Endothelial cell of umbilical vein (primary cell): ENCODE measurements around the gene NME7. TPM values are rescaled to one million over a fixed set of nuclear protein-coding genes. Genes with fewer than 3 reads are reported as not detected.

Experiments
- BruUV-seq: library from RNA; stranded (reverse); fragments of 400-500 nt; replicated peaks from 2 replicates; lab custom pipeline; 2021; lab: Mats Ljungman, UMichigan
- CTCF ChIA-PET: fragments of 300-600, 350-600 bp; sonication (Branson Sonifier 250); formaldehyde crosslinking; loops from one replicate; lab custom pipeline; 2021; ENCODE audit warnings: antibody characterized with exemption, inconsistent platforms; lab: Charles Lee
- POLR2A ChIA-PET: fragments of 300-600, 350-600 bp; sonication (Branson Sonifier 250); formaldehyde crosslinking; loops from one replicate; lab custom pipeline; 2021; ENCODE audit warnings: antibody characterized with exemption, inconsistent platforms; lab: Charles Lee
- DNase-seq: peaks from one replicate; pipeline ENCODE4 v3.0.0-alpha.2; 2011; ENCODE audit warnings: low read depth, low spot score
- FAIRE-seq: peaks from 2 replicates; lab custom pipeline; 2011; peaks lifted over from hg19 to GRCh38; lab: Jason Lieb, UNC
- H2AFZ ChIP-seq: 2 replicates; pipeline ENCODE4 v1.6.0; 2012; ENCODE audit warnings: low read depth, low read length, control low read depth, inconsistent platforms
- H3K27ac ChIP-seq: 2 replicates; pipeline ENCODE4 v1.5.1; 2011; ENCODE audit warnings: low read depth, mild to moderate bottlenecking, control low read depth, low read length, moderate library complexity; ENCODE audit not compliant: insufficient read depth
- H3K27me3 ChIP-seq, 2 experiments: 2 replicates each; pipeline versions ENCODE4 v1.6.0 to v1.6.1; 2011; ENCODE audit warnings: low read length in 2 of 2, mixed read lengths in 1 of 2; ENCODE audit not compliant: control insufficient read depth in 2 of 2, insufficient read depth in 2 of 2
- H3K36me3 ChIP-seq, 2 experiments: 2 replicates in 1 of 2; 3 replicates in 1 of 2; pipeline ENCODE4 v1.5.1; 2011; ENCODE audit warnings: low read length in 2 of 2, mild to moderate bottlenecking in 1 of 2, moderate library complexity in 1 of 2; ENCODE audit not compliant: control insufficient read depth in 2 of 2, insufficient read depth in 2 of 2; ENCODE audit errors: extremely low read depth in 1 of 2
- H3K4me1 ChIP-seq: 3 replicates; pipeline ENCODE4 v1.5.1; 2011; ENCODE audit warnings: mild to moderate bottlenecking, low read length; ENCODE audit not compliant: control insufficient read depth, insufficient read depth; ENCODE audit errors: extremely low read depth
- H3K4me2 ChIP-seq: 2 replicates; pipeline ENCODE4 v1.6.1; 2011; ENCODE audit warnings: low read length, control low read depth, mixed read lengths; ENCODE audit not compliant: insufficient read depth
- H3K4me3 ChIP-seq, 3 experiments: fragments of 200-600 bp in 1 of 3; sonication (generic), shearing (Covaris generic) in 1 of 3; replicated peaks in 1 of 3; 2 replicates each; pipeline ENCODE4 v1.5.1; 2011 to 2016; ENCODE audit warnings: control low read depth in 3 of 3, low read length in 3 of 3, mild to moderate bottlenecking in 2 of 3, inconsistent platforms in 1 of 3, low read depth in 1 of 3, moderate library complexity in 1 of 3; ENCODE audit not compliant: insufficient read depth in 1 of 3
- H3K79me2 ChIP-seq: 2 replicates; pipeline ENCODE4 v1.6.0; 2012; ENCODE audit warnings: low read length, inconsistent platforms; ENCODE audit not compliant: control insufficient read depth, insufficient read depth
- H3K9ac ChIP-seq: replicated peaks from 2 replicates; pipeline ENCODE3; 2011; ENCODE audit warnings: low read length, control low read depth; ENCODE audit not compliant: insufficient read depth; ENCODE audit errors: extremely low read depth
- H3K9me1 ChIP-seq: replicated peaks from 3 replicates; pipeline ENCODE4 v1.6.0; 2011; ENCODE audit warnings: mild to moderate bottlenecking, low read length; ENCODE audit not compliant: control insufficient read depth, insufficient read depth; ENCODE audit errors: extremely low read depth
- H3K9me3 ChIP-seq: replicated peaks from 2 replicates; pipeline ENCODE4 v1.5.1; 2012; ENCODE audit warnings: low read length, inconsistent platforms; ENCODE audit not compliant: control insufficient read depth, insufficient read depth
- H4K20me1 ChIP-seq: replicated peaks from 2 replicates; pipeline ENCODE3; 2011; ENCODE audit warnings: mild to moderate bottlenecking, low read length; ENCODE audit not compliant: control insufficient read depth, insufficient read depth; ENCODE audit errors: extremely low read depth
- CTCF ChIP-seq, 2 donors: IDR thresholded peaks; 1 replicate in 1 of 2; 2 replicates in 1 of 2; pipeline ENCODE4 v1.5.1; 2011; ENCODE audit warnings: low read length in 2 of 2, mild to moderate bottlenecking in 2 of 2, moderate library complexity in 2 of 2, control low read depth in 1 of 2, inconsistent platforms in 1 of 2, low read depth in 1 of 2; ENCODE audit not compliant: insufficient read depth in 1 of 2; ENCODE audit errors: extremely low read depth in 1 of 2
- FOS ChIP-seq: IDR thresholded peaks from 2 replicates; pipeline ENCODE4 v1.6.1; 2011; ENCODE audit warnings: mild to moderate bottlenecking, low read length, moderate library complexity, borderline replicate concordance; ENCODE audit not compliant: insufficient read depth
- GATA2 ChIP-seq: IDR thresholded peaks from 2 replicates; pipeline ENCODE4 v1.7.0; 2011; ENCODE audit warnings: low read depth, mild to moderate bottlenecking, moderate library complexity, mixed read lengths, low read length; ENCODE audit not compliant: insufficient read length, insufficient read depth
- JUN ChIP-seq: IDR thresholded peaks from 2 replicates; pipeline ENCODE4 v1.6.1; 2011; ENCODE audit warnings: borderline replicate concordance, low read depth; ENCODE audit not compliant: insufficient read length, insufficient read depth
- MAX ChIP-seq: IDR thresholded peaks from 2 replicates; pipeline ENCODE4 v1.6.1; 2011; ENCODE audit not compliant: insufficient read depth, insufficient read length
- POLR2A ChIP-seq: IDR thresholded peaks from 2 replicates; pipeline ENCODE4 v1.6.1; 2012; ENCODE audit warnings: low read depth, mild to moderate bottlenecking, control low read depth, low read length
- POLR2AphosphoS5 ChIP-seq: IDR thresholded peaks from 2 replicates; pipeline ENCODE4 v1.6.1; 2012; ENCODE audit warnings: low read depth, mild to moderate bottlenecking, control low read depth, low read length, moderate library complexity; ENCODE audit not compliant: insufficient read depth
- dilution Hi-C: fragments of 300-500 bp; cut with MboI; formaldehyde crosslinking; loops from one replicate; pipeline ENCODE4 v1.15.0; 2019; ENCODE audit warnings: low sequenced_read_pairs; ENCODE audit not compliant: extremely low pct_ligation_motif_present
- intact Hi-C: fragments of 100-400 bp; cut with micrococcal nuclease; formaldehyde crosslinking; loops from one replicate; pipeline ENCODE4 v1.10.0; 2022
- polyA plus RNA-seq, 4 experiments: library from polyadenylated mRNA; depleted of rRNA in 3 of 4; stranded (reverse) in 3 of 4; unstranded in 1 of 4; fragments of >200 nt; gene quantifications; 2 replicates each; pipeline versions ENCODE4 v1.2.1 to v1.2.3, GENCODE V29; 2011 to 2012; ENCODE audit warnings: missing spikeins in 1 of 4
- total RNA-seq: library from RNA; stranded (reverse); gene quantifications from 2 replicates; pipeline ENCODE4 v1.2.3, GENCODE V29; 2021

NME7 gene
- total and polyA plus RNA-seq, 2 donors (not counting 3 experiments of a cell fraction or from before 2014, with no cell fraction given), result 16.5 to 25.3 TPM

DNA sequence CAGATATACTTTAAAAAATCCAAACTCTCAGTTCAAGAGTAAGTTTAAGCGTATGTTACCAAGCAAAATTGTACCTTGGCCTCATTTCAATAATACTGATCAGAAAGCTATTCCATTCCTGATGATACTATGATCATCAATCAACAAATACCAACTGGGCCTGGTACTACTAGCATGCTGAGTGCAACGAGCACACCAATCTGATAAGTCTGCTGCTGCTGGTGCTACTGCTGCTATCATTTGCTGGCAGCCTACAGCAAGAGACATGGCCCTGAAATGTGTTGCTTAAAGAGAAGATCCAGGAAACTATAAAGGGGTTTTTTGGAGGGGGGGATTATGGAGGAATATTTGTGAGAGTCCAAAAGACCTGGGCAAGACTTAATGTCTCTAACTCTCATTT is 39.7 kb downstream of the NME7 start:
- TF ChIP-seq CTCF (IDR thresholded peaks at IDR 0.05; ENCODE audit: extremely low read depth in 1 of 2, insufficient read depth in 1 of 2, low read depth in 1 of 2, low read length in 2 of 2), result no peak
- TF ChIP-seq FOS, result no peak
- no peak for TF ChIP-seq JUN
- TF ChIP-seq GATA2, result no peak
- no peak for TF ChIP-seq MAX
- no peak for TF ChIP-seq POLR2A
- TF ChIP-seq POLR2AphosphoS5, result no peak
- dilution Hi-C loops, result no loop called here
- ChIA-PET CTCF (interaction anchor here (2.2 kb wide), 1 partner anchor 21 kb away, joined by 21 read pairs; no protein-coding TSS in a partner anchor), POLR2A (no interaction called here)
- no peak overlapping the region for H3K4me2 ChIP-seq
- no peak for DNase-seq
- H3K27me3 ChIP-seq, result no peaks in the 10 kb centered on the region
- FAIRE-seq, result no peak
- intact Hi-C loops, result loop anchor here (5.0 kb wide), 1 partner anchor 221 kb away; the partner anchor contains the start of gene ATP1B1
- H3K27ac ChIP-seq, result no peak overlapping the region
- H3K36me3 ChIP-seq, result no peaks in the 10 kb centered on the region
- H4K20me1 ChIP-seq, result no peaks in the 10 kb centered on the region
- no TSS peak for BruUV-seq
- H3K4me1 ChIP-seq, result peaks cover 17% of the 10 kb centered on the region
- H3K9ac ChIP-seq, result no peak overlapping the region
- H2AFZ ChIP-seq, result no peak overlapping the region
- H3K4me3 ChIP-seq, result no peak overlapping the region
- H3K79me2 ChIP-seq, result peaks cover 6% of the 10 kb centered on the region
- no peaks in the 10 kb centered on the region for H3K9me3 ChIP-seq
- no peaks in the 10 kb centered on the region for H3K9me1 ChIP-seq
